DMS153 (cell line): ENCODE data around the gene MBD4.

Source experiments
- DNase-seq: peaks from one replicate; lab custom pipeline; 2025; lab: John Stamatoyannopoulos, UW

MBD4 gene

GRCh38 chr3:129382366-129382765 is 57.4 kb downstream of the MBD4 start:
- DNase-seq: no peak
